Smooth muscle cell (in vitro differentiated cells): Measurements from ENCODE around the gene GSX1. TPM values are rescaled to one million over a fixed set of nuclear protein-coding genes. Genes with fewer than 3 reads are reported as not detected.

ENCODE experiments used
- DNase-seq: peaks from one replicate; lab custom pipeline; 2025; ENCODE audit not compliant: unreplicated experiment; lab: John Stamatoyannopoulos, UW
- H2AFZ ChIP-seq: fragments of 200-600 bp; sonication (generic); 2 replicates; pipeline ENCODE4 v1.6.0; 2016; ENCODE audit warnings: antibody characterized with exemption, low read depth, mild to moderate bottlenecking
- H3F3A ChIP-seq: fragments of 200-600 bp; sonication (generic); 2 replicates; pipeline ENCODE4 v1.6.0; 2017; ENCODE audit warnings: antibody characterized with exemption, low read depth
- H3K27ac ChIP-seq: fragments of 200-600 bp; sonication (generic); 2 replicates; pipeline ENCODE4 v1.5.1; 2016; ENCODE audit warnings: low read depth, mild to moderate bottlenecking
- H3K27me3 ChIP-seq: fragments of 200-600 bp; sonication (generic); 2 replicates; pipeline ENCODE4 v1.6.1; 2016; ENCODE audit warnings: low read depth, mild to moderate bottlenecking
- H3K36me3 ChIP-seq: fragments of 200-600 bp; sonication (generic); 2 replicates; pipeline ENCODE4 v1.5.1; 2016; ENCODE audit warnings: low read depth
- H3K4me1 ChIP-seq: fragments of 200-600 bp; sonication (generic); 2 replicates; pipeline ENCODE4 v1.5.1; 2016; ENCODE audit warnings: low read depth
- H3K4me2 ChIP-seq: fragments of 200-600 bp; sonication (generic); 2 replicates; pipeline ENCODE4 v1.6.0; 2016; ENCODE audit warnings: mild to moderate bottlenecking
- H3K4me3 ChIP-seq: fragments of 200-600 bp; sonication (generic); 2 replicates; pipeline ENCODE4 v1.5.1; 2016; ENCODE audit warnings: mild to moderate bottlenecking
- H3K79me2 ChIP-seq: fragments of 200-600 bp; sonication (generic); 2 replicates; pipeline ENCODE4 v1.6.0; 2016; ENCODE audit warnings: low read depth, mild to moderate bottlenecking
- H3K9ac ChIP-seq: fragments of 200-600 bp; sonication (generic); 2 replicates; pipeline ENCODE4 v1.6.0; 2016; ENCODE audit warnings: low read depth
- H3K9me3 ChIP-seq: fragments of 200-600 bp; sonication (generic); replicated peaks from 2 replicates; pipeline ENCODE4 v1.5.1; 2016; ENCODE audit warnings: low read depth
- H4K20me1 ChIP-seq: fragments of 200-600 bp; sonication (generic); 2 replicates; pipeline ENCODE4 v1.6.0; 2016; ENCODE audit warnings: low read depth
- WGBS: methylation state at CpG from one replicate; pipeline ENCODE4 v1.1.7; 2016; ENCODE audit warnings: low lambda C conversion rate; 5-methylcytosine and 5-hydroxymethylcytosine counted together
- polyA plus RNA-seq: library from polyadenylated mRNA; unstranded; fragments of >200 nt; fragmentation: Nextera tagmentation; extraction: Ambion mirVana; gene quantifications from 2 replicates; pipeline ENCODE4 v1.2.1, GENCODE V29; 2016
- total RNA-seq: library from RNA; depleted of rRNA; stranded (reverse); fragments of >200 nt; gene quantifications from 2 replicates; pipeline ENCODE4 v1.2.3, GENCODE V29; 2014
- TF ChIP-seq, protein P1 (sequence below): fragments of 200-600 bp; sonication (generic); IDR thresholded peaks from 2 replicates; pipeline ENCODE4 v1.5.1; 2017; ENCODE audit warnings: borderline replicate concordance, mild to moderate bottlenecking, antibody characterized with exemption; ENCODE audit not compliant: insufficient read depth, poor library complexity, severe bottlenecking

The GSX1 gene
- total and polyA plus RNA-seq, 2 experiments from 2014 or later: not detected

DNA sequence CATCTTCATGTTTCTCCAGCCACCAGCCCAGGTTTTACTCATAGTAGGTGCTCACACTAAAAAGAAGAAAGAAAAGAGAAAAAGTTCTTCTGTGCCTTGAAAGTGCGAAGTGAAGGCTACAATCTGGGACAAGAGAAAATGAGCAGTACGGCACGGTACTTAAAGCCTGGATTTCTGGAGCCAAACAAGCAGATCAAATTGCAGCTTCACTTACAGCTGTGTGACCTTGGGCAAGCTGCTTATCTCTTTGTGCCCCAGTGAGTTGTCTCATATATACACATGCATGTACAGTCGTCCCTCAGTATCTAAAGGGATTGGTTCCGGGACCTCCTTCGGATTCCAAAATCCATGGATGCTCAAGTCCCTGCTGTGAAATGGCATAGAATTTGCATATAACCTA, 41.8 kb downstream of the GSX1 start:
- 77% methylated on average over 6 of the region's 6 CpGs for WGBS
- H3K4me3 ChIP-seq: no peak overlapping the region
- H3F3A ChIP-seq: no peaks in the 10 kb centered on the region
- H3K9ac ChIP-seq: no peak overlapping the region
- peaks cover 92% of the 10 kb centered on the region for H3K27me3 ChIP-seq
- no peaks in the 10 kb centered on the region for H3K4me1 ChIP-seq
- H3K36me3 ChIP-seq: no peaks in the 10 kb centered on the region
- no peaks in the 10 kb centered on the region for H4K20me1 ChIP-seq
- TF ChIP-seq, protein P1, sequence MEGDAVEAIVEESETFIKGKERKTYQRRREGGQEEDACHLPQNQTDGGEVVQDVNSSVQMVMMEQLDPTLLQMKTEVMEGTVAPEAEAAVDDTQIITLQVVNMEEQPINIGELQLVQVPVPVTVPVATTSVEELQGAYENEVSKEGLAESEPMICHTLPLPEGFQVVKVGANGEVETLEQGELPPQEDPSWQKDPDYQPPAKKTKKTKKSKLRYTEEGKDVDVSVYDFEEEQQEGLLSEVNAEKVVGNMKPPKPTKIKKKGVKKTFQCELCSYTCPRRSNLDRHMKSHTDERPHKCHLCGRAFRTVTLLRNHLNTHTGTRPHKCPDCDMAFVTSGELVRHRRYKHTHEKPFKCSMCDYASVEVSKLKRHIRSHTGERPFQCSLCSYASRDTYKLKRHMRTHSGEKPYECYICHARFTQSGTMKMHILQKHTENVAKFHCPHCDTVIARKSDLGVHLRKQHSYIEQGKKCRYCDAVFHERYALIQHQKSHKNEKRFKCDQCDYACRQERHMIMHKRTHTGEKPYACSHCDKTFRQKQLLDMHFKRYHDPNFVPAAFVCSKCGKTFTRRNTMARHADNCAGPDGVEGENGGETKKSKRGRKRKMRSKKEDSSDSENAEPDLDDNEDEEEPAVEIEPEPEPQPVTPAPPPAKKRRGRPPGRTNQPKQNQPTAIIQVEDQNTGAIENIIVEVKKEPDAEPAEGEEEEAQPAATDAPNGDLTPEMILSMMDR: no peak
- DNase-seq: no peak
- no peaks in the 10 kb centered on the region for H3K79me2 ChIP-seq
- H3K27ac ChIP-seq: no peak overlapping the region
- no peak overlapping the region for H2AFZ ChIP-seq
- H3K4me2 ChIP-seq: no peak overlapping the region
- H3K9me3 ChIP-seq: no peaks in the 10 kb centered on the region

- no peaks in the 10 kb centered on the region for H3K36me3 ChIP-seq
- H3F3A ChIP-seq: no peaks in the 10 kb centered on the region
- H3K9me3 ChIP-seq: no peaks in the 10 kb centered on the region
- no peaks in the 10 kb centered on the region for H3K79me2 ChIP-seq
- no peak overlapping the region for H3K4me3 ChIP-seq
- H3K4me2 ChIP-seq: no peak overlapping the region
- DNase-seq: no peak
- 93% methylated on average over 3 of the region's 3 CpGs for WGBS
- H3K4me1 ChIP-seq: no peaks in the 10 kb centered on the region
- no peak overlapping the region for H3K9ac ChIP-seq
- H4K20me1 ChIP-seq: no peaks in the 10 kb centered on the region
- H2AFZ ChIP-seq: no peak overlapping the region
- peaks cover 75% of the 10 kb centered on the region for H3K27me3 ChIP-seq
- TF ChIP-seq, protein P1: no peak
- H3K27ac ChIP-seq: no peak overlapping the region
These were observed 43.5 kb downstream of the GSX1 start for GRCh38 chr13:27835799-27836198.

GRCh38 chr13:27839809-27840467, 47.7 kb downstream of the GSX1 start:
- Histone ChIP-seq H3K9me3 (no peaks in the 10 kb centered on the region), H3K4me3 (no peak overlapping the region), H3K79me2 (no peaks in the 10 kb centered on the region), H3K27me3 (peaks cover 54% of the 10 kb centered on the region), H3K4me2 (no peak overlapping the region), H3K27ac (no peak overlapping the region), H3K36me3 (no peaks in the 10 kb centered on the region), H3K4me1 (no peaks in the 10 kb centered on the region), H3F3A (no peaks in the 10 kb centered on the region), H2AFZ (no peak overlapping the region), H4K20me1 (no peaks in the 10 kb centered on the region), H3K9ac (no peak overlapping the region)
- DNase-seq: no peak
- WGBS: 89% methylated on average over 8 of the region's 8 CpGs
- TF ChIP-seq, protein P1: no peak

DNA sequence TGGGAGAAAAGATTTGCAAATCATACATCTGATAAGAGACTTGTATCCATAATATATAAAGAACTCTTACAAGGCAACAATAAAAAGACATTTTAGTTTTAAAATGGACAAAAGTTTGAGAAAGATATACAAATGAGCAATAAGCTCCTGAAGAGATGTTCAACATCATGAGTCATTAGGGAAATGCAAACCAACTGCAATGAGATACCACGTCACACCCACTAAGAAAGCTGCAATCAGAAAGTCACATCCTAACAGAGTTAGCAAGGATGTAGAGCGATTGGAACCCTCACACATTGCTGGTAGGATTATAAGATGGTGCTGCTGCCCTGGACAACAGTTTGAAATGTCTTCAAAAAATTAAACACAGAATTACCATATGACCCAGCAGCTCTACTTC, 50.3 kb downstream of the GSX1 start:
- Histone ChIP-seq H3K4me2 (no peak overlapping the region), H3K79me2 (no peaks in the 10 kb centered on the region), H3K36me3 (no peaks in the 10 kb centered on the region), H3F3A (no peaks in the 10 kb centered on the region), H2AFZ (no peak overlapping the region), H3K9ac (no peak overlapping the region), H3K27me3 (peaks cover 42% of the 10 kb centered on the region), H3K9me3 (no peaks in the 10 kb centered on the region), H4K20me1 (no peaks in the 10 kb centered on the region), H3K4me1 (no peaks in the 10 kb centered on the region), H3K4me3 (no peak overlapping the region), H3K27ac (no peak overlapping the region)
- 75% methylated on average over 2 of the region's 2 CpGs for WGBS
- no peak for DNase-seq
- TF ChIP-seq, protein P1: no peak
